ENCODE results near the gene KCNS3. TPM values are rescaled to one million over a fixed set of nuclear protein-coding genes. Genes with fewer than 3 reads are reported as not detected.

Gene KCNS3
- total RNA-seq, 2 experiments from 2014 or later = 0.07 to 0.11 TPM

DNA sequence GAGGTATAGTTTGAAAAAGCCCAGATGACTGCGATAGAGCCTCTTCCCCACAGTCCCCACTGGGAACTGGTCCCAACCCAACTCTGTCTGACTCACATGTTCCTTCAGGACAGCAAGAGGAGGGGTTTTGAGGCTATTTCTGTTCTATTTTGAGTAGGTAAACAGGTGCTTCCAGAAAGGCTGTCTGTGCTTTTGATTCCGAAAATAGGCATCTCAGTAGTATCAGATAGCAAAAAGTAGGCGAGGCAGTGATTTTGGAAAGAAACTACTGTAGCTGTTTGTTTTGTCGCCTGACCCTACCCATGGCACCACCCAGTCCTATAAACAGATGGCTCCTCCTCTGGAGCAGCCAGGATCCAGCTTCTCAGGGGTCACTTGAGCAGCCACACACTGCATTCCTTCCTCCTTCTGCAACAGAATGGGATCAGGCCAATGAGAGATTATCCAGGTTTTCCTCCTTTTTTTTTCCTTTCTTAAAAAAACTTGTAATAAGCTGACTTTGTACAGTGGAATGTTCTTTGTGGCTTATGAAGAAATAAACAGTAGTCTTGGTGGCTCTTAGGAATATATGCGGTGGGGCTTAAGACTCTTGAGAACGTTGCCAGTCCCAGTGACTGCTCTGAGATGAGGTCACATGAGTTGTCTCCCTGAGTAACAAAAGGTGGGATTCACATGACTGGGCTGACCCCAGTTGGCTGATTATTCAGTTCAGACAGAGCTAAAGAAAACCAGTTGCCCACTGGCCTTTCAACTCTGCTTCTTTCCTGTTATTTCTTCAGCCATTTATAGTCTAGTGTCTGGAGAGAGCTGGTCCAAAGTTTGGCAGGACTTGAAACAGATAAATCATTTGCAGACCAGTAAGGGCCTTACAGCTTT, 98.6 kb downstream of the KCNS3 start:
- CTCF ChIA-PET = no interaction called here
- ATAC-seq = no peak
- Mint-ChIP-seq H3K27ac (no peak overlapping the region), H3K27me3 (peaks cover 2% of the 10 kb centered on the region), H3K4me1 (no peaks in the 10 kb centered on the region), H3K36me3 (ENCODE audit: low read depth) (no peaks in the 10 kb centered on the region), H3K4me3 (no peak overlapping the region), H3K9me3 (ENCODE audit: low read depth) (no peaks in the 10 kb centered on the region)
- POLR2A ChIA-PET = no interaction called here
- intact Hi-C loops (cut with DNase I, micrococcal nuclease) = no loop called here
- DNase-seq = no peak

DNA sequence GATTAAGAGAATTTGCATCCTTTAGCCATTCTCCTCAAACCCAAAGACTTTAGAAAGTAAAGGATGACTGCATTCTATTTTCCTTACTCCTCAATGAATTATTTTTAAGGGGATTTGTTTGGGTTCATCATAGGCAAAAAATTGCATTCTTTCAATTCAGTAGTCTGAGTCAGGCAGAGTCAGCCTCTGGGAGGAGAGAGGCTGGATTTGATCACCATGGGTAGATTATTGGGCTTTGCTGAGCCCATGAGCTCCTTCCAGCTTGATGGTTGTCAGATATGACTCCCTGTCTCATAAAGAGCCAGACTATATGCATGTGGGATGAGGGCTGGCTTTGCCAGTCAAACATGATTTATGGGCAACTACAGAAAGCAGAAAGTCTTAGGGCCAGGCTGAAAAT, 101.2 kb downstream of the KCNS3 start:
- H3K4me1 Mint-ChIP-seq = no peaks in the 10 kb centered on the region
- ChIA-PET CTCF (no interaction called here), POLR2A (no interaction called here)
- no peak overlapping the region for H3K4me3 Mint-ChIP-seq
- H3K9me3 Mint-ChIP-seq (ENCODE audit: low read depth) = no peaks in the 10 kb centered on the region
- ATAC-seq (no peak), DNase-seq (no peak)
- intact Hi-C loops (cut with DNase I, micrococcal nuclease) = no loop called here
- no peak overlapping the region for H3K27ac Mint-ChIP-seq
- H3K36me3 Mint-ChIP-seq (ENCODE audit: low read depth) = no peaks in the 10 kb centered on the region
- no peaks in the 10 kb centered on the region for H3K27me3 Mint-ChIP-seq

DNA sequence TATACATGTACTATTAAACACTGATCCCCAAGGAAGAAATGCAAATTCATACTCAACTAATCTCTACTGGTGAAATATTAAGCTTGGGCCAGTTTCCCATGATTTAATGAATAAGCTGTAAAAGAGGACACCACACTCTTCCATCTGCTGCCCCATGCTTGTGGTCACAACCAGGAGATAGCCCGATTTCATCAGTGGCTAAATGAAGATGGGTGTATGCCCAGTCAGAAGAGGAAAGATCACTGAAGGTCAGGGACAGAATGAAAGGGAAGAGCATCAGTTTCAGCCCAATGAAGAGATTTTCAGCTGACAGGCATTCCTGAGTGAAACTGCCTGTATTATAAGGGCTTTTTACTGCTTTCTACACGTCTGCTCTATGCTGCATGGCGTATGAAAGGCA, 103.5 kb downstream of the KCNS3 start:
- Mint-ChIP-seq H3K4me1 (no peaks in the 10 kb centered on the region), H3K4me3 (no peak overlapping the region), H3K27me3 (peaks cover 2% of the 10 kb centered on the region), H3K27ac (no peak overlapping the region), H3K9me3 (ENCODE audit: low read depth) (peaks cover 2% of the 10 kb centered on the region), H3K36me3 (ENCODE audit: low read depth) (no peaks in the 10 kb centered on the region)
- POLR2A ChIA-PET = no interaction called here
- intact Hi-C loops (cut with DNase I, micrococcal nuclease) = no loop called here
- CTCF ChIA-PET = no interaction called here
- no peak for DNase-seq
- ATAC-seq = no peak

Other genes starting within 250 kb of the KCNS3 start
- gene SMC6, start 124.9 kb upstream of the KCNS3 start, total RNA-seq = 10 to 100 TPM; 25.4 to 26.3 TPM
- gene GEN1, start 124.5 kb upstream of the KCNS3 start, total RNA-seq = 10 to 100 TPM; 21.9 to 25.4 TPM
- not detected for gene MSGN1, start 62.2 kb upstream of the KCNS3 start, total RNA-seq

All from activated CD4-positive, alpha-beta T cell treated with anti-CD3 and anti-CD28 coated beads for 36 hours (primary cell).